Osteocyte (in vitro differentiated cells): Measurements from ENCODE around the gene PPDPF. TPM values are rescaled to one million over a fixed set of nuclear protein-coding genes. Genes with fewer than 3 reads are reported as not detected.

Source experiments
- DNase-seq: peaks from one replicate; pipeline ENCODE4 v3.0.0; 2021; ENCODE audit warnings: mixed read lengths; ENCODE audit not compliant: unreplicated experiment; ENCODE audit errors: extremely low spot score
- H3K27ac Mint-ChIP-seq: one replicate; pipeline ENCODE4 v1.8.0; 2021; ENCODE audit warnings: mild to moderate bottlenecking, mixed read lengths; ENCODE audit not compliant: unreplicated experiment
- H3K27me3 Mint-ChIP-seq: one replicate; pipeline ENCODE4 v1.8.0; 2021; ENCODE audit warnings: mixed read lengths; ENCODE audit not compliant: unreplicated experiment
- H3K36me3 Mint-ChIP-seq: one replicate; pipeline ENCODE4 v1.8.0; 2021; ENCODE audit warnings: mixed read lengths; ENCODE audit not compliant: unreplicated experiment
- H3K4me1 Mint-ChIP-seq: one replicate; pipeline ENCODE4 v1.8.0; 2021; ENCODE audit warnings: mixed read lengths; ENCODE audit not compliant: unreplicated experiment
- H3K4me3 Mint-ChIP-seq: one replicate; pipeline ENCODE4 v1.8.0; 2021; ENCODE audit warnings: mild to moderate bottlenecking, moderate library complexity, mixed read lengths; ENCODE audit not compliant: unreplicated experiment
- H3K9me3 Mint-ChIP-seq: one replicate; pipeline ENCODE4 v1.8.0; 2021; ENCODE audit warnings: mixed read lengths; ENCODE audit not compliant: unreplicated experiment
- total RNA-seq: library from RNA; stranded (reverse); gene quantifications from 2 replicates; pipeline ENCODE4 v1.2.1, GENCODE V29; 2021
- TF ChIP-seq, protein P1 (sequence below): fragments of 200-600 bp; sonication (generic); IDR thresholded peaks from 2 replicates; pipeline ENCODE4 v1.5.0; 2021; ENCODE audit warnings: antibody characterized with exemption, mild to moderate bottlenecking, moderate library complexity

The PPDPF gene
- total RNA-seq, 1 donor from 2014 or later: 239 TPM

DNA sequence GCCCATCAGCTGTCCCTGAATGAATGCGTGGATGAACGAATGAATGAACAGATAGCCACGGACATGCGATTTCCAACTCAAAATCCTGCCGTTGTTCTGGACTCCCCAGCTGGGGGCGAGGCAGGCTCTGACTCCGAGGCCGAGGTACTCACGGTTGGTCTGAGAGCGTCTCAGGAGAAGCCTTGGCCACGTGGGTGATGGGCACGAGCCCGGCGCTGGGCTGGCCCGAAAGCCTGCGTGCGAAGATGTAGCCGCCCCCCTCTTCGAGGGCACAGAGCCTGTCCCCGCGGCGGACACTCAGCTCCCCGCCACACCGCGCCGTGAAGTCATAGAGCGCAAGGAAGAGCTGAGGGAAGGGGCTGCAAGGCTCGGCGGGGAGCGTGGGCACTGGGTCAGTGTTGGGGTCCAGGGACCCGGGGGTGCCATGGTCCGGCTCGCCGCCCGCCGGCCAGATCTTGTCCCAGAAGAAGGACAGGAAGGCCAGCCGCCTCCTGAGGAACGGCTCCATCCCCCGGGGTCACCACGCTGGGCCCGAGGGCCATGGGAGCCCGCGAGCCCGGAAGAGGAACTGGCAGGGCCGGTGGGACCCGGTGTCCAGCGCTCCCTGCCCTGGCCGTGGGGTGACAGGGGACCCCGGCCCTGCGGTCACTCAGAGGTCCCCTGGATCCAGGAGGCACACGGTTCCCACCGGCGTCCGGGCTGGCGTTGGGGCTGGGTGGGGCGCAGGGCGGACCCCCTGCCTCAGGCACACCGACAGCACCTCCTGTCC lies 26.6 kb downstream of the PPDPF start:
- TF ChIP-seq, protein P1, sequence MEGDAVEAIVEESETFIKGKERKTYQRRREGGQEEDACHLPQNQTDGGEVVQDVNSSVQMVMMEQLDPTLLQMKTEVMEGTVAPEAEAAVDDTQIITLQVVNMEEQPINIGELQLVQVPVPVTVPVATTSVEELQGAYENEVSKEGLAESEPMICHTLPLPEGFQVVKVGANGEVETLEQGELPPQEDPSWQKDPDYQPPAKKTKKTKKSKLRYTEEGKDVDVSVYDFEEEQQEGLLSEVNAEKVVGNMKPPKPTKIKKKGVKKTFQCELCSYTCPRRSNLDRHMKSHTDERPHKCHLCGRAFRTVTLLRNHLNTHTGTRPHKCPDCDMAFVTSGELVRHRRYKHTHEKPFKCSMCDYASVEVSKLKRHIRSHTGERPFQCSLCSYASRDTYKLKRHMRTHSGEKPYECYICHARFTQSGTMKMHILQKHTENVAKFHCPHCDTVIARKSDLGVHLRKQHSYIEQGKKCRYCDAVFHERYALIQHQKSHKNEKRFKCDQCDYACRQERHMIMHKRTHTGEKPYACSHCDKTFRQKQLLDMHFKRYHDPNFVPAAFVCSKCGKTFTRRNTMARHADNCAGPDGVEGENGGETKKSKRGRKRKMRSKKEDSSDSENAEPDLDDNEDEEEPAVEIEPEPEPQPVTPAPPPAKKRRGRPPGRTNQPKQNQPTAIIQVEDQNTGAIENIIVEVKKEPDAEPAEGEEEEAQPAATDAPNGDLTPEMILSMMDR: no peak
- DNase-seq: no peak
- Mint-ChIP-seq H3K9me3 (no peaks in the 10 kb centered on the region), H3K4me3 (no peak overlapping the region), H3K4me1 (peaks cover 6% of the 10 kb centered on the region), H3K36me3 (no peaks in the 10 kb centered on the region), H3K27me3 (peaks cover 5% of the 10 kb centered on the region), H3K27ac (no peak overlapping the region)

DNA sequence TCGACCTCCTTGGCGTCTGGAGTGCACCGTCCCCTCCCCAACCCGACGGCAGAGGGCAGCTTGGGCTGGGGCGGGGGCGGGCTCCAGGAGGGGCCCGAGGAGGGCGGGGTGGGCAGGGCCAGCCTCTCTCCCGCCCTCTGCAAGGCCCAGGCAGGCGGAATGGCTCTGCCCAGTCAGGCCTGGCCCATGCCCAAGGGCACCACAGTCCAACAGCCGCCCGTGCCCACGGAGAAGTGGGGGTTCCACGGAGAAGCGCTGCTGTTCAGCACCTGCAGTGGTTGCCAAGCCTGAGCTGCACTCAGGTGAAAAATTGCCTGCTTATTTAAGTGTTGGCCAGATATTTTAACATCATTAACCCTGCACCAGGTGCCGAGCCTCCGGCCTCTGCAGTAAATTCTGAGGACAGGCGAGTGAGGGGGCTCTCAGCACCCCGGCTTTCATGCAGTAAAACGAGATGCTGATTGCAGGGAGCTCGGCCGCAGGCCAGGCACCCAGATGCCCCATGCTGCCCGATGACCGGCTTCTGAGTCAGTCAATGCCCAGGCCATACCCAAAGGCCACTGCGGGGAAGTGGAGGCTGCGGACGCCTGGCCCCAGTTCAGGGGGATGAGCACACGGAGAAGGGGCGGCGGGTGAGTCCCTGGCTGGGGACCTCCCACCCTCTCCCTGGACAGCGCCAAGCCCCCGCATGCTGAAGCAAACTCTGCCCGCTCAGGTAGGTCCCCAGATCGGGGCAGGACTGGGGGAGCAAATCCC lies 27.3 kb downstream of the PPDPF start, which contains the start of gene SRMS:
Gene SRMS (minus strand): TSS at position 25 of the 756 bp plus-strand sequence. CDS start 286 bp downstream, outside the sequence.
- Mint-ChIP-seq H3K36me3 (no peaks in the 10 kb centered on the region), H3K9me3 (no peaks in the 10 kb centered on the region), H3K27ac (no peak within 1 kb of the TSS), H3K27me3 (peaks cover 5% of the 10 kb centered on the region), H3K4me3 (no peak within 1 kb of the TSS), H3K4me1 (peaks cover 10% of the 10 kb centered on the region)
- no peak for DNase-seq
- TF ChIP-seq, protein P1: no peak

DNA sequence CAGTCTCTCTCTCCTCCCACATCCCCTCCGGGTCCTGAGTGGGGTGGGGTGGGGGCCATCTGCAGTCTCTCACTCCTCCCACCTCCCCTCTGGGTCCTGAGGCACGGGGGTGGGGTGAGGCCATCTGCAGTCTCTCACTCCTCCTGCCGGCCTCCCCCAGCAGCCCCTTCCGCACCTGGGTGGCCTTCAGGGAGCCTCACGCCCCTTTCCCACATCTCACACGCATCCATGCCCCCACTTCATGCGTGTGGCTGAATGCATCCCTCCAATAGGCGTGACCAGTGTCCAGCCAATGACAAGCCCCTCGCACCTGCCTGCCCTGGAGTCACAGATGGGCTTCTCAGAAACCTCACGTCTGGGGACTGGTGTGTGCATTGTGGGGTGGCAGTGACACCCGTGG lies 28.0 kb downstream of the PPDPF start:
- no peaks in the 10 kb centered on the region for H3K36me3 Mint-ChIP-seq
- H3K27me3 Mint-ChIP-seq: peaks cover 5% of the 10 kb centered on the region
- H3K9me3 Mint-ChIP-seq: no peaks in the 10 kb centered on the region
- H3K27ac Mint-ChIP-seq: no peak overlapping the region
- H3K4me1 Mint-ChIP-seq: peaks cover 10% of the 10 kb centered on the region
- no peak overlapping the region for H3K4me3 Mint-ChIP-seq
- DNase-seq: no peak
- TF ChIP-seq, protein P1: no peak

DNA sequence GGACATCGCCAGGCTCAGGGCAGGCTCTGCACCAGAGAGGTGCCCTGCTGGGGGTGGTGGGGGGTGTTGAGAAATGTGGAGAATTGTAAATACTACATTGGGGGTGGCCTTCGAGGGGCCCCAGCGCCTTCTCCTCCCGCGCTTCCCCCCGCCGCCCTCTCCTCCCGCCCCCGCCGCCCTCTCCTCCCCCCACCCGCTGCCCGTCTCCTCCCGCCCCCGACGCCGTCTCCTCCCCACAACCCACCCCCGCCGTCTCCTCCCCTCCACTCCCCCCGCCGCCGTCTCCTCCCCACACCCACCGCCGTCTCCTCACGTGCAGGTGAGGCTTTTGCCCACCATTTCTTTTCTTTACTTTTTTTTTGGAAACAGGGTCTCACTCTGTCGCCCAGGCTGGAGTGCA lies 28.5 kb downstream of the PPDPF start:
- Mint-ChIP-seq H3K9me3 (no peaks in the 10 kb centered on the region), H3K27me3 (peaks cover 5% of the 10 kb centered on the region), H3K4me1 (peaks cover 10% of the 10 kb centered on the region), H3K4me3 (no peak overlapping the region), H3K27ac (no peak overlapping the region), H3K36me3 (no peaks in the 10 kb centered on the region)
- no peak for DNase-seq
- TF ChIP-seq, protein P1: no peak

DNA sequence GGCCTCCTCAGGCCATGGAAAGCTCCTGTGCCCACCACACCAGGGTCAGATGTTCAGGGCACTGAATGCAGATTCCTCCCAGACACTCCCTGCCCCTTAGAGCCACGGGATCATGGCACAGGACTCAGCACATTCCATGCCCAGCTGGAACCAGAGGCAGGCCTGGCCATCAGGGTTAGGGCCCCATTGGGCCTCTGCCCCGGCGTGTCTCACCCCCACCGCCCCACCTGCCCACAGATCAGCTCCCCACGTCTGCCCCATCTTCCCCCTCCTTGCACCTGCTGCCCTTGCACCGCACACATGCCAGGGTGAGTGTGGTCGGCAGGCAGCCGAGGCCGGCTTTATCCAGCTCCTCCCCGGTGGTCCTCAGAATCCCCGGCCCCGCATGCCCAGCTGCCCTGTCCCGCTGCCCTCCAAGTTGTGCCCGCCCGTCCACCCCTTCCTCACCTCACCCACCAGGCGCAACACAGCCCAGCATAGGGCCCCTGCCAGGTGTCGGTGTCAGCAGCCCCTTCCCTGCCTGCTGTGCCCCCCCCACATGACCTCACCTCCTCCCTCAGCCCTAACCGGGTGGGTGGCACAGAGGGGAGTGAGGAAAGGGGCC lies 29.2 kb downstream of the PPDPF start:
- H3K36me3 Mint-ChIP-seq: no peaks in the 10 kb centered on the region
- no peak overlapping the region for H3K27ac Mint-ChIP-seq
- H3K4me1 Mint-ChIP-seq: peaks cover 13% of the 10 kb centered on the region
- H3K4me3 Mint-ChIP-seq: no peak overlapping the region
- no peak for DNase-seq
- TF ChIP-seq, protein P1: no peak
- H3K9me3 Mint-ChIP-seq: no peaks in the 10 kb centered on the region
- peaks cover 5% of the 10 kb centered on the region for H3K27me3 Mint-ChIP-seq
